Tongue (tissue), 2 donors: ENCODE data around the gene TUBA8. TPM values are rescaled to one million over a fixed set of nuclear protein-coding genes. Genes with fewer than 3 reads are reported as not detected.
A peak's percentile ranks its signal among the peaks of the same experiment; 100 is the strongest.
"Not testable (repeated sequence)": the region's sequence is repeated elsewhere in the genome, so short reads cannot be mapped to it uniquely, and the experiment has no call there.

Source experiments
- DNase-seq: peaks from one replicate; pipeline ENCODE4 v3.0.0-alpha.2; 2015
- total RNA-seq: library from RNA; depleted of rRNA; stranded (reverse); fragments of >200 nt; gene quantifications from one replicate; pipeline ENCODE4 v1.2.3, GENCODE V29; 2014

Gene TUBA8
- total RNA-seq, 1 donor from 2014 or later: 13.3 TPM

DNA sequence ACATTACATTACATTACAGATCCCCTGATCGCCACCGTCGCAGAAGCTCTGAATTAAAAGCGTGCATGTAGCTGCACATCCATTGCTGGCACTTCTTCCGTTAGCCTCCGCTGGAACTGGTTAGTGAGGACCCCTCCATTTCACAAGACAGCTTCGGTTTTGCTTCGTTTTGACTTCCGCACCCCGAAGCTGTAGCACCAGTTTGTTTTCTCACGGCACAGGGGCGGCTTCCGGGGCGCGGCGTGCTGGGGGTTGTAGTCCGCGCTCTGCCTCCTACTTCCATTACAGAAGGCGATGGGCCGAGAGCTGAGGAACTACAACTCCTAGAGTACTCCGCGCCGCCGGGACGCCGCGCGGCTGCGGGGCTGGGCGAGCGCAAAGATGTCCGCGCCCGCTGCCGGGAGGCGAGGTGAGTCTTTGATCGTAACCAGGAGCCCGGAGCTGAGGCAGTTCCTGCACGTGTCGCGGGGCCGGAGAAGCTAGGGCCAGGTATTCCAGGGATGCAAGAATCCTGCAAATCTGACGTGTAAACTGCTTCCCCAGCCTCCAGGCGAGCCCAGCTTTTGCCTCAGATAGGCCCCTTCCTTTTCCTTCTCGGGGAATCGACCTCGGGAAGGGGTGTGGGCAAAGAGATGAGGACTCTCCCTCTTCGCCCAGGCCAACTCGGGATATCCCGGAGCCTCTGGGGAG, 32.8 kb upstream of the TUBA8 start, which contains the start of gene PEX26:
Gene PEX26 (plus strand): TSS at position 352 of the 690 bp plus-strand sequence. CDS start 387 bp downstream, outside the sequence.
- peak; percentile 97 for DNase-seq

GRCh38 chr22:18078329-18079041, 32.1 kb upstream of the TUBA8 start:
- no peak for DNase-seq

- no peak for DNase-seq
Measured at GRCh38 chr22:18079706-18080233, 30.8 kb upstream of the TUBA8 start.

- DNase-seq: no peak
Measured at GRCh38 chr22:18081416-18081815, 29.2 kb upstream of the TUBA8 start.

DNA sequence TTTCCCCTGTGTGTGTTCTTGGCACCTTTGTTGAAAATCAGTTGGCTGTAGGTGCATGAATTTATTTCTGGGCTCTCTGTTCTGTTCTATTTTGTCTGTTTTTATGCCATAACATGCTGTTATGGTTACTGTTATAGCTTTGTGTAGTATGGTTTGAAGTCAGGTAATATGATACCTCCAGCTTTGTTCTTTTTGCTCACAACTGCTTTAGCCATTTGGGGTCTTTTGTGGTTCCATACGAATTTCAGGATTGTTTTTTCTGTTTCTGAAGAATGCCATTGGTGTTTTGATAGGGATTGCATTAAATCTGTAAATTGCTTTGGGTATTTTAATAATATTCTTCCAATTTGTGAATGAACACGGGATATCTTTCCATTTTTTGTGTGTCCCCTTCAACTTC, 28.1 kb upstream of the TUBA8 start:
- DNase-seq: no peak

DNA sequence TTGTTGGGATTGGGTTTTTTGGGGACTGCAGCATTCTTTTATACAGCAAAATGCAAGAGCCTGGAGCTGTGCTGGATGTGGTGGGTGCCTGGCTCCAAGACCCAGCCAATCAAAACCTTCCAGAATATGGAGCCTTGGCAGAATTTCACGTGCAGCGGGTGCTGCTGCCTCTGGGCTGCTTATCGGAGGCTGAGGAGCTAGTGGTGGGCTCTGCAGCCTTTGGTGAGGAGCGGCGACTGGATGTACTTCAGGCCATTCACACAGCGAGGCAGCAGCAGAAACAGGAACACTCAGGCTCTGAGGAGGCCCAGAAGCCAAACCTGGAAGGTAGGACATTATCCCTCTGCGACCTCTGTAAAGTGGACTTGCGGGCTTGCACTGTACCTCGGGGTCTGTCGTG, 27.2 kb upstream of the TUBA8 start:
- no peak for DNase-seq

DNA sequence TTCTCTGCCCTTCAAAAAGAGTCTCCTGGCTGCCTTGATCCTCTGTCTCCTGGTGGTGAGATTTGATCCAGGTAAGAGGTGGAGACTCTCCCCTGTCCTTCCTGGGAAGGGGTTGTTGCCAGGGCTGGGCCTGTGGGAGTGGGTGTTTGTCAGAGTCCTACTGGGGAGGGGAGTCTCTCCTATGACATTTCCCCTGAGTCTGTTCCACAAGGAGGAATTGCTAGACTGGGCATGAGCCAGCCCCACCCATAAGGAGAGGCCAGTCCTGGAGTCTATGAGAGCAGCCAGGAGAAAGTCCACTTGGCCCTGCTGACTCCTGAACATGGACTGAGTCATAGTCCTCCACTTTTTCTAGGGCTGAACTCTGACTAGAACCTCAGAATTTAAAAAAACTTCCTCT, 25.4 kb upstream of the TUBA8 start:
- DNase-seq: no peak

DNA sequence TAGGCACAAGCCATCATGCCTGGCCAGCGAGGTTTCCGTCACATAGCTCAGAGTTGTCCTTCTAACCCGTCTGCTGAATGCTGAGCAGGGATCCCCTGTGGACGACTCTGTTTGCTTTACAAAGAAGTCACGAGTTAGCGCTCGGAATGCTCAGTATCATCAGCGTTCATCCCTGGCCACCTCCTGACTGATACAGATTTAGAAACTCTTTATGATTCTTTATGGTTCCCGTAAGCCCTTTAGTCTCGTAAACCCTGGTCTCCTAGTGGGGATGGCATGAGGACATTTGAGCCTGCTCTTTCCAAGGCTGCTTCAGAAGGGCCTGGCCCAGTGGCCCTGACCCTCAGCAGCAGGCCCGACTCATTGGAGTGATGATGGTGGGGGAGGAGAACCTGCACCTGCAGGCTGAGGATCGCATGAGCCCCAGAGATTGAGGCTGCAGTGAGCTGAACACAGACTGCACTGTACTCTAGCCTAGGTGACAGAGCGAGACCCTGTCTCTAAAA, 23.2 kb upstream of the TUBA8 start:
- DNase-seq: no peak

GRCh38 chr22:18088825-18089568, 21.6 kb upstream of the TUBA8 start:
- DNase-seq: no peak

DNA sequence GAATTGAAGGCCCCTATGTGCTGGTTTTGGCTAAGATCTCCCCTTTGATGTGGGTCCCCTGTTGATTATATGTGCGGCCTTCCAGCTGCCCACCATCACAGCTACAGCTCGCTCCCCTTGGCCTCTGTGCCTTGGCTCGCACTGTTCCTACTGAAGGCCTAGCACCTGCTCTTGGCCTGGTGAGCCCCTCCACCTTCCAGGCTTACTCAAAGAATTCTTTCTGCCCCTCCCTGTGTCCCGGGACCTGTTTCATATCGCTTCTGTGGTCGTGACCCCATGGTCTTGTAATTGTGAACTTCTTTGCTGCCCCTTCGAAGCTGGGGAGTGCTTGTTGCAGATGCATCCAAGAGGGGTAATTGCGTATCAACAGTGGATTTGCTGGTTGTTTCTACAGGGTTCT, 20.3 kb upstream of the TUBA8 start:
- DNase-seq: no peak

GRCh38 chr22:18091478-18091877, 19.1 kb upstream of the TUBA8 start:
- no peak for DNase-seq

GRCh38 chr22:18091916-18092526, 18.6 kb upstream of the TUBA8 start:
- DNase-seq: no peak

DNA sequence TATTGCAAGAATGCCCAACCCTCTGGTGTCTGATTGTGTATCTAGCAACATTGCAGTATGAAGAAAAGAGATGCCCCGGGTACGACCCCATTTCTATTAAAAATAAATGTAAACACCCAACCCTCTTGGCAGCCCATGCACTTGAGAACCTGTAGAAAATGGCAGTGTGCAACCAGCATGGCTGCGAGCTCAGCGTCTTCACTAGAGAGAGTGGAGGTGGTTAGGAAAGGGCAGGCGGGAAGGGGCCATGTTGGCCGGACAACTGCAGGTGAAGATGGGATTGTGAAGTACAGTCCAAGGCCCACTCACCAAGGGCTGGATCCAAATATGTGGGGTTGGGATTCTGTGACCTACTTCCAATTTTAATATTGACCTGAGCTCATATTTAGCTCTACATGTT, 16.9 kb upstream of the TUBA8 start:
- DNase-seq: no peak

- DNase-seq: no peak
Measured at GRCh38 chr22:18095101-18095805, 15.4 kb upstream of the TUBA8 start.

DNA sequence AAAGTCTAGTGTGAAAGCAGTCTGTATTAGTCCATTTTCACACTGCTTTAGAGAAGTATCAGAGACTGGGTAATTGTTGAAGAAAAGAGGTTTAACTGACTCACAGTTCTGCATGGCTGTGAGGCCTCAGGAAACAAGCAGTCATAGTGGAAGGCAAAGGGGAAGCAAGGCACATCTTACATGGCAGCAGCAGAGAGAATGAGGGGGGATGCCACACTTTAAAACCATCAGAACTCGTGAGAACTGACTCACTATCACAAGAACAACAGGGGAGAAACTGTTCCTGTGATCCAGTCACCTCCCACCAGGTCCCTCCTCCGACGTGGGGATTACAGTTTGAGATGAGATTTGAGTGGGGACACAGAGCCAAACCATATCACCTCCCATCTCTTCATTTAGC, 13.8 kb upstream of the TUBA8 start:
- no peak for DNase-seq

- no peak for DNase-seq
Measured at GRCh38 chr22:18100781-18101180, 9.8 kb upstream of the TUBA8 start.

- no peak for DNase-seq
Measured at GRCh38 chr22:18101536-18101935, 9.1 kb upstream of the TUBA8 start.

DNA sequence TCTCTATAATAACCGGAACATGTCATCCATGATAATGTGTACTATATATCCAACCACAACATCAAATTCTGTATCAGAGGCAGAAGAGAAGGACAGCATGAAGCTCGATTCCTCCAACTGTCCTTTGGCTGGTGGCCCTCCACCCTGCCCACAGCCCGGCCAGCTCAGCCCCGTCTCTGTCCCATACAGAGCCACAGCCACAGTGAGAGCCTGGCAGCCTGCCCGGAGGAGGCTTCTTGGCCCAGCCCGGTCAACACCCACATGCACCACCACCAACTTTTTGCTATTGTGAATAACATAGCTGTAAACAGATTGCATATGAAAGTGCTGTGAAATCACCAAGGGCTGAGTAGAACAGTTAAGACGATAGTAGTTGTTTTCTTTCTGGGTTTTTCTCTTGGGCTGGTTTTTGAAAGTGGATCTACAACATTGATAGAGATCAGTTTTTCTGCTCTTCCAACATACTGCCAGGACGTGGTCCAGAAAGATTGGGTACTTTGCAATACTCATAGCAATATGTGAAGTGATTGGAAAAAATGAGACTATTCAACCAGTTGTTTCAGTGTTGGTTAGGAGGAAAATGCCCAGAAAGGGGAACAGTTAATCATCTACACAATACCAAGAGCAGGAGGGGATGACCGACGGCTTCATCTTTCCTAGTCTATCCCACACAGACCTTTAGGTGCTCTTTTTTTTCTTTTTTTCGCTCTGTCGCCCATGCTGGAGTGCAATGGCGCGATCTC, 6.9 kb upstream of the TUBA8 start:
- no peak for DNase-seq

DNA sequence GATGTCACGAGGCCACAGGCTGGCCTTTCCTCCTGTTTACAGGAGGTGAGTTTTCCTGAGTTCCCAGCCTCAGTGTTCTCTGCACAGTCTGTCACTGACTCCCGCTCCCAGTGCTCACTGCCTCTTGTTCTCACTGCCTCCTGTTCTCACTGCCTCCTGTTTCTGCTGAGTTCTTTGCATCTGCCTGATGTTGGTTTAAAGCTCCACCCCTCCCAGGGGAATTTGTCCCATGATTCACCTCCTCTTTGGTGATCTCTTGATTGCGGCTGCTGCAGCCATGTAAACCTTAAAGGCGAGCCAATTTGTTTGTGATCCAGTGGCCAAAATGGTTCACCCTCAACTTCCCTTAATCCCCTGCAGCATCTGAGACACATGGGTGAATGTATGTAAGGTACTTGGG, 6.0 kb upstream of the TUBA8 start:
- DNase-seq: no peak

- not testable (repeated sequence) for DNase-seq
Measured at GRCh38 chr22:18105981-18106380, 4.6 kb upstream of the TUBA8 start.
